H1 (cell line): ENCODE results near the gene CIROP. TPM values are rescaled to one million over a fixed set of nuclear protein-coding genes. Genes with fewer than 3 reads are reported as not detected.

Source experiments
- CHD1 ChIP-seq: IDR thresholded peaks from 2 replicates; pipeline ENCODE4 v1.6.1; 2012; ENCODE audit warnings: low read depth, low read length, improper control_type of control experiment
- CHD7 ChIP-seq: fragments of 300-600 bp; sonication (generic); IDR thresholded peaks from 2 replicates; pipeline ENCODE4 v1.7.1; 2012; ENCODE audit warnings: low read length, moderate library complexity, mild to moderate bottlenecking, inconsistent platforms; ENCODE audit not compliant: insufficient replicate concordance
- CTCF ChIP-seq, 3 experiments: IDR thresholded peaks; 1 replicate in 2 of 3; 2 replicates in 1 of 3; pipeline versions ENCODE4 v1.5.1 to v1.6.1; 2011; ENCODE audit warnings: low read length in 3 of 3, mild to moderate bottlenecking in 3 of 3, inconsistent platforms in 2 of 3, low read depth in 1 of 3, moderate library complexity in 1 of 3; ENCODE audit not compliant: insufficient read depth in 1 of 3; ENCODE audit errors: control extremely low read depth in 1 of 3
- JUND ChIP-seq: IDR thresholded peaks from 2 replicates; pipeline ENCODE4 v1.6.1; 2011; ENCODE audit warnings: mild to moderate bottlenecking, improper control_type of control experiment, low read length
- NRF1 ChIP-seq: IDR thresholded peaks from 2 replicates; pipeline ENCODE4 v1.6.1; 2011; ENCODE audit warnings: mild to moderate bottlenecking, low read depth, low read length, improper control_type of control experiment
- SAP30 ChIP-seq: fragments of 300-600 bp; sonication (generic); IDR thresholded peaks from 2 replicates; pipeline ENCODE4 v1.7.1; 2012; ENCODE audit warnings: low read length, moderate library complexity, mild to moderate bottlenecking, inconsistent platforms; ENCODE audit not compliant: insufficient read depth, insufficient replicate concordance
- YY1 ChIP-seq: IDR thresholded peaks from 2 replicates; pipeline ENCODE4 v1.6.1; 2011; ENCODE audit warnings: low read depth, mild to moderate bottlenecking, low read length
- polyA plus RNA-seq, 7 experiments: library from polyadenylated mRNA; depleted of rRNA in 3 of 7; stranded (reverse) in 5 of 7; unstranded in 2 of 7; fragments of >200 nt in 5 of 7; fragments of 200-250 nt in 2 of 7; gene quantifications; 1 replicate in 5 of 7; 2 replicates in 1 of 7; 4 replicates in 1 of 7; pipeline versions ENCODE4 v1.2.1 to v1.2.3, GENCODE V29; 2011 to 2013; ENCODE audit warnings: missing spikeins in 2 of 7, mixed read lengths in 2 of 7
- total RNA-seq: library from RNA; stranded (reverse); fragmentation: NEBNext Ultra II Directional; extraction: Animal tissue kit (Norgen Biotek cat#: 25700); gene quantifications from 2 replicates; pipeline ENCODE4 v1.2.1, GENCODE V29; 2021

The CIROP gene
- total and polyA plus RNA-seq, 2 of the 8 experiments (the other 6 are each of a cell fraction or from before 2014, with no cell fraction given) = 0.06 TPM; not detected in 1

- peak; percentile 37 for TF ChIP-seq SAP30
- TF ChIP-seq NRF1 = no peak
- no peak for TF ChIP-seq CHD1
- TF ChIP-seq CHD7 = no peak
- TF ChIP-seq CTCF (IDR thresholded peaks at IDR 0.05; ENCODE audit: control extremely low read depth in 1 of 3, insufficient read depth in 1 of 3, low read depth in 1 of 3, low read length in 3 of 3) = peak; percentile 69 to 82 (median 77)
- TF ChIP-seq YY1 = no peak
- TF ChIP-seq JUND = no peak
Observed at GRCh38 chr14:23056145-23056955, 48.4 kb downstream of the CIROP start (continued).
